ENCODE results near the gene THSD7A.

Gene THSD7A

DNA sequence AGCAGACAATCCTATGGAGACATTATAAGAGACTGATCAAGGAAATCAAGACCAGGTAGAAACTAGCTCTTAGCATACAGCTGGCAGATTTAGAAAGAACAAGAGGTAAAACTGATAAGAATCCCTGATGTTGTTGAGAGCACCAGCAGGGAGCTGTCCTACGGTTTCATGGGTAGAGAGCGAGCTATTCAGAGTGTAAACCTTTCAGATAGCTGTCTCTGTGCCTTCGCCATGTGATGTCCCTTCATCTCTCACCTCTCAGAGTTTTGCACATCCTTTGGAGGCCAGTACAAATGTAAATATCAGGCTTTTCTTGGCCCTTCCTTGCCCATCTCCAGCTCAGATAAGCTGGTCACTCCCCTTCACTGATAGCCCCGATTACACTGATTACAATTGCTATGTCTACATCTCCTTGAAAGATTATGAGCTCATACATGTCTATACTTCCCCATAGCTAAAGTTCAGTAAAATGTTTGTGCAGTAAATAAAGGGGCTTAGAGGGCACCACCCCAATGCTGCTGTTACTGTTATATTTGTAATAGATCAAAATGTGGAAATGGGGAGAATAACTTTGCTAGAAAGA is 21.9 kb downstream of the THSD7A start:
- DNase-seq (ENCODE audit: low spot score), result no peak

DNA sequence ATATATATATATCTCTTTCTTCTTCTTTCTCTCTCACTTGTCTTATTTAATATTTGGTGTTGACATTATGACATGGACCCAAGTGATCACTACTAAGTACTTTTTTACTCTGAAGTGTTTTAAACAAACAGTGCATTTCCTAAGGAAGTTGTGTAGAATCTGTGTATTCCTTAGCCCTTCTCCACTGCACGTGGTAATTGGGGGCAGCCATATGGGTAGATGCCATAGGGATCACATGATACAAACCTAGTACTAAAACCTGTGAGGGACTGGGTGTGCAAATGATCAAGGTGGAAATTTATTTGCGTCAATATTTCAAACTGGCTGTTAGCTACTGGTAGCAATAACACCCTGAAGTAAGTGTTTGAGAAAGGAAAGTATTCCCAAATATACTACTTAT is 25.0 kb downstream of the THSD7A start:
- DNase-seq (ENCODE audit: low spot score), result no peak

DNA sequence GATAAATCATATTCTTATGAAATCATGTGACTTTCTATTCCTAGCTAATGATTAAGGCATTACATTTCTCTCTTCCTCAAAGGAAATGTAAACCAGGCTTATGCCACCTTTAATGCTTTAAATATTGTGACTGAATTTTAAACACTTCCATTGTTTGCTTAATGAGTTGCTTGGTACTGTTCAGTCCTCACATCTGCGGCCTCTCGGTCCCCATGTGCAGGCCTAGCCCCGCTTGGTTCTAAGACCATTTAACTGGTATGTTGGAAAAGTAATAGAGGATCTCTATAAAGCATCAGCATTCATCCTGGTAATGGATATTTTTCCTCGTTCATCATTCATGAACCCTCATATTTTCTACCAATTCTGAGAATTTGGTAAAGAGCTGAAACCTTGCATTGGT is 27.4 kb downstream of the THSD7A start:
- no peak for DNase-seq (ENCODE audit: low spot score)

DNA sequence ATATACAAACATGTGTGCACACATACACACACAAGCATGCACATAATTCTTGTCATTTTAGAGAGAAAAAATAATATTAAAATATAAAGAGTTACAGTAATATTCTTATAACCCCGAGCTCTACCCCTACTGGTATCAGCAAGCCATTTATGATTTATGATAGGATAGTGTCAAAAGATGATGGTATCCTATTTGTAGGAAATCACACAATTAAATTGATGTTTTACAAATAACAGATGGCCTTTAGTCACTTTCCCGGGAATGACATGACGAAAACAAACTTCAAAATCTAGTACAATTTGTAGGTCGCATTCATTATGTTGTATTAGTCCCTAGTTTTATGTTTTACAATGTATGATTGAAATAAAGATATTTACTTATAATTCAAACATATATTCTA is 36.8 kb downstream of the THSD7A start:
- DNase-seq (ENCODE audit: low spot score), result no peak

DNA sequence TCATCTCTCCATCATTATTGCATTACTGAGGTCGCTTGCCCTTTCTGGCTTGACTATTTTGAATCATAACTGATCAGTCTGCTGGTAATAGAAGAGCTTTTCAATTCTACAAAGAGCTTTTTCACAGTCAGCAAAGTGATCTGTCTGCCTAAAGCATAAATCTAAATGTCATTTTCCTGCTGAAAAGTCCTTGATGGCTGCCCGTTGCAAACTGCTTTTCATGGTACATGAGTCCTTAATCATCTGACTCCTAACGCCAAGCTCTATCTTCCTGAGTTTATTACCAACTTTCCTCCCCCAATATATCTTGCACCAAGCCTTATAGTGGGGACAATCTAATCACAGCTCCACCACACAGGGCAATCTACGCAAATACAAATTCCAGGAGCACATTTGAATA is 39.8 kb downstream of the THSD7A start:
- DNase-seq (ENCODE audit: low spot score), result no peak

DNA sequence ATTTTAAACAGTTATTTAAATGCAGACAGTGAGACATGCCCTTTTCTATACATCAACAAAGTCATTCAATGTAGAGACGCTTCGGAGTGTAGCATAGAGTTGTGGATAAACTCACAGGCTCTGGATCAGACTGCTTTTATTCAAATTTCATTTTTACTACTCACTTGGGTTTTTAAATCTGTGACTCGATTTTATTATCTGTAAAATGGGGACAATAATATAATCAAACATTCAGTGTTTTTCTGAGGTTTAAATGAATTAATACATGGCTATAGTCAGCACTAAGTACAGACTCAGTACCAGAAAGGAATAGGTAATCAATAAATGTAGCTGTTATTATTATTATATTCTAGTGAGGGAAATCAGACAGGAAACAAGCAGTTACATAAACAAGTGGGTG is 43.4 kb downstream of the THSD7A start:
- no peak for DNase-seq (ENCODE audit: low spot score)

DNA sequence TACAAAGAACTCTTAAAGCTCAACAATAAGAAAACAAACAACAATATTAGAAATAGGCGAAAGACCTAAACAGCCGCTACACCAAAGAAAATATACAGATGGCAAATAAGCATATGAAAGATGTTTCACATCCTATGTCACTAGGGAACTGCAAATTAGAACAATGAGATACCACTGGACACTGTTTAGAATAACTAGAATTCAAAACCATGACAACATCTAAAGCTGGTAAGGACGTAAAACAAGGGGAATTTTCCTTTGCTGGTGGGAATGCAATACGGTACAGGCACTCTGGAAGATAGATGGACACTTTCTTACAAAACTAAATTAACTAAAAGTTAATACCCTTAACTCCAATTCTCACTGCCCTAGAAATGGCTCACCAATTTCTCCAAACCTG is 44.5 kb downstream of the THSD7A start:
- DNase-seq (ENCODE audit: low spot score), result no peak

DNA sequence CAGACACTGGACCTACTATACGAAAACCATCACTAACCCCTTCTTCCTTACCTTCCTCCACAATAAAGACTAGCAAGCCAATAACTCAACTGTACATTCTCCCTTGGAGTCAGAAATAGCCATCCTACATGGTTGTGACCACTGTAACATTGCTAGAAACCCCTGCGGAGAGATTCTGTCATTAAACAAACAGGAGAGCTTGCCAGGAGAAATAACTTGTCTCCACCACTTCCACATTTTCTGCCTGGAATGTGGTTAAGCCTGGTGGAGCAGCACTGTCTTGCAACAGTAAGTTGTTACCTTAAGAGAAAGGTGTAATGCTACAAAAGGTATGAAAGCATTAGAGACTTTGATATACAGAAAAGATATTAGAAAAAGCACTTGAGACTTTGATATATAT is 45.8 kb downstream of the THSD7A start:
- no peak for DNase-seq (ENCODE audit: low spot score)

DNA sequence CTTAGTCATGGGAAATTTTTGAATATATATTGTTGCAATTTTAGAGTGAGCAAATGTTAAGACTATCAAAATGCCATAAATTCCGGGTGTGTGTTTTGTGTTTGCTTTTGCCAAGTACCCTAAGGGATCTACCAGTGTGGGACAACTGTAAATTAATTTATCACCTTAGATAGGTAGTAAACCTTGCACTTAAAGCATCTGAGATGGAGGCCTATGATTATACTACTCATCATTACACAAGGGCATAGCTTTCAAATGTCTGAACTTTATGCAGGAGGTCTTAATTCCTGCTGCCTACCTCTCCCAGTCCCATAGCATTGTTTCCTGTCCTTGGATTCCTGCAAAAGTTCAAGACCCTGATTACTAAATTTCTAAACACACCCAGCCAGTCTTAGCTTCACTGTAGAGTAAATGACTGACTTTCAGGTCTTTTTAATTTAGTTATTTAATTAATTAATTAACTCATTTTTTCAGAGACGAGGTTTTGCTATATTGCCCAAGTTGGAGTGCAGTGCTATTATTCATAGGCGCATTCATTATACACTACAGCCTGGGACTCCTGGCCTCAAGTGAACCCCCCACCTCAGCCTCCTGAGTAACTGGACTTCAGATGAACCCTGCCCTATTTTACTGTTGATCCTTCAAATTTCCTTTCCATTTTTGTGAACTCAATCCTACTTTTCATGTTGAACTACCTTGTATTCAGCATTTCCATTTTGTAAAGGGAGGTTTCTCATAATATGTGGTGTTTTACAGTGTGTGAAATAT is 47.0 kb downstream of the THSD7A start:
- no peak for DNase-seq (ENCODE audit: low spot score)

DNA sequence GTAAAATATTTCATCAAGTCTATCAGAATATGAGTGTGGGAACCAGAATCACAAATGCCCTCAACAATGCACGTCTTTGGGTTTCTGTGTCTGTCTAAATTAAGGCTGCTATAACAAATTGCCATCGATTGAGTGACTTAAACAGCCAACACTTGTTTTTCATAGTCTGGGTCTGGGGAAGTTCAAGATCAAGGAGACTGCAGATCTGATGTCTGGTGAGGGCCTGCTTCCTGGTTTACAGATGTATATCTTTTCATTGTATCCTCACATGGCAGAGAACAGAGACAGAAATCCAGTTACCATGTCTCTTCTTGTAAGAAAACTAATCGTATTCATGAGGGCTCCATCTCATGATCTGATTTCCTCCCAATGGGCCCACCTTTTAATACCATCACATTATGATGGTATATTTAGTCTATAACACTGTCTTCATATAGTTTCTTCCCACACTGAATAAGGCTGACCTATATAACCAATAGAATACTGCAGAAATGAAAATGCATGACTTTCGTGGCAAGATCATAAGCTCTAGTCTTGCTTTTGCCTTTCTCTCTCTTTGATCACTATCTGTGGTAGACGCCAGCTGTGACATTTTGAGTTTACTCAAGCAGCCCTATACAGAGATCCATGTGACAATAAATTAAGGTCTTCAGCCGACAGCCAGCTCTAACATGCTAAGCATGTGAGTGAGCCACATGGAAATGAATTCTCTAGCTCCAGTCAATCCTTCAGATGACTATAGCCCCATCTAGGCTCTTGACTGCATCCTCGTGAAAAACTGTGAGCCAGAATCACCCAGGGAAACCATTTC is 51.9 kb downstream of the THSD7A start:
- no peak for DNase-seq (ENCODE audit: low spot score)

DNA sequence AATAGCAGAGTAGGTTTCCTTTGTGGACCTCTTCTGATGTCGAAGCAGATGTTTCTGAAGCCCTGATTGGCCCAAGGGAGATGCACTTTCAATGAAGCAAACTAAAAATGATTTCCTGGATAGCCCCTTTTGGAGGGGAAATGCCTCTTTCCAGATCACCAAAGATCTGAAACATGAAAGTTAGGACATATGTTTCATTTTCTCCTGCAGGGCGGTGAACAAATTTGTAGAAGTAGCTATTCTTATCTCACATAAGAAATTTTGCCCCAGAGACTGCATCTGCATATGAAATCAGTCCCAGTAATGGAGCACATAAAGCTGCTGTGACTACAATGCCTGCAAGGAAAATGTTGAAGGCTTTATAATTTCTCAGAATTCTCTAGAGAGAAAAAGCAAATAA is 56.0 kb downstream of the THSD7A start:
- DNase-seq (ENCODE audit: low spot score), result no peak

DNA sequence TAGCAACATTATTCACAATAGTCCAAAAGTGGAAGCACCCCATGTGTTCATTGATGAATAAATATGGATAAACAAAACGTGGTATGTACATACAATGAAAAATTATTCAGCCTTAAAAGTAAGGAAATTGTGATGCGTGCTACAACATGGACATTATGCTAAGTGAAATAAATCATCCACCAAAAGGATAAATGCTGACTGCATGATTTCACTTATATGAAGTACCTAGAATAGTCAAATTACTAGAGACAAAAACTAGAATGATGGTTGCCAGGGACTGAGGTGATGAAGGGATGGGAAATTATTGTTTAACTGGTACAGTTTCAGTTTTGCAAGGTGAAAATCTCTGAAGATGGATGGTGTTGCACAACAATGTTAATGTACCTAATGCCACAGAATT is 56.6 kb downstream of the THSD7A start:
- DNase-seq (ENCODE audit: low spot score), result no peak

DNA sequence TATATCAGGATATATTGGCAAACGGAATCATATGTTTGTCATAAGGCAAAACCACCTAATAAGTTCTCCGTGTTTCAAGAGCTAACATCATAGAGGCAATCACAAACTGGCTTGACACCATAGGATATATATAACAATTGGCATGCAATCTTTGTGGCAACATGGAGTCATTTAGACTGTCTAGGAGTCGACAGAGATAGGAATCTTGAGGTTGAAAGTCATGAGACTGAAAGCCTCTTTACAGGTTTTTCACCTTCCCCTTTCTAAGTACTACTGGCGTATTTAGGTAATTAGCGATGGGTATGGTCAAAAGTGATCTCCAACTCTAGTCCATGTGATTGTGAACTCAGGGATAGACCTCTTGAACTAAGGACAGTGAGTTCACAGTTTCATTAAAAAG is 63.7 kb downstream of the THSD7A start:
- DNase-seq (ENCODE audit: low spot score), result no peak

DNA sequence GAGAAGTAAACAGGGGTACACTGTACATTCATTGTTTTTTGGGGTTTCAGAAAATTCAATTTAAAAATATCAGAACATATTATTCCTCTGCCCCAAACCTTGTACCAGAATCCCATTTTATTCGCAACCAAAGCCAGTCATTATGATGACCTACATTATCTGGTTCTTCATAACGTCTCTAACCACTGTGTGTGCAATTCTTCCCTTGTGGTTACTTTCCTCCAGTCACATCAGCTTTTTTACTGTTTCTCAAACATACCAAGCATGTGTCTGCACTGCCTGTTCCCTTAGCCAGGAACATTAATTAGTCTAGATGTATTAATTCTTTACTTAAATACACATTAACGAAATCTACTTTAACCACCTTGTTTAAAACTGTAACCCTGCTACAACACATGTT is 64.8 kb downstream of the THSD7A start:
- DNase-seq (ENCODE audit: low spot score), result no peak

DNA sequence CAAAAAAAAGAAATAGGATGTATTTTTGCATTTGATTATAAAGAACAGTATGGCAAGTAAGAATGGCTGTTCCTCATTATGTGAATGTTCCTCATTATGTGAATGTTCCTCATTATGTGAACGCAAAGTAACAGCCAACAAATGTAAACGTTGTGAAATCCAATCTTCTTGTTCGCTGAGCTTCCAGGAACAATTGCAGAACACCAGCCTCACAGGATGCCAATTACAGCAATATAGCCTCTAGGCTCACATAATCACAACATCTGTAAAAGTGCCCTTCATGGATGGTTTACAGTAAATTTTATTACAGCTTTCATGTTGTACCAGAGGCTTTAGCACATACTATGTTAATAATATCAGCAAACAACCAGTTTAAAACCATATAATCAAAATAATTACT is 71.6 kb downstream of the THSD7A start:
- no peak for DNase-seq (ENCODE audit: low spot score)

DNA sequence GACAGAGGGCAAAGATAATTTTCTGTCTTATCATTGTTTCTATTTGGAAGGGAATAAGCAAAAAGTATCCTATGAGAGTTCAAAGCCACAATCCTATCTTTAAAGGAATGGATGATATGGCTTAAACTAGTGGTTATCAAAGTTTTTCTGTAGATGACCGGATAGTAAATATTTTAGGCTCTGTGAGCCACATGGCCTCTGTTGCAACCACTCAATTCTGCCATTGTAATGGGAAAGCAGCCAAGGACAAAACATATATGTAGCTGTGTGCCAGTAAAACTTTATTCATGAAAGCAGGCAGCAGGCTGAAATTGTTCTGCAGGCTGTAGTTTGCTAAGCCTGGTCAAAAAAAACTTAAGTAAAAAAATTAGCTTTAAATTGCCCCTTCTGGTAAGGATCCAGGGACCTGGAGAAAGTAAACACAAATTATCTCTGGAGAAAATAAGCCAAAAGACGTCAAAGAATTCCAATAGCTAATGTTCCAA is 73.3 kb downstream of the THSD7A start:
- DNase-seq (ENCODE audit: low spot score), result no peak

DNA sequence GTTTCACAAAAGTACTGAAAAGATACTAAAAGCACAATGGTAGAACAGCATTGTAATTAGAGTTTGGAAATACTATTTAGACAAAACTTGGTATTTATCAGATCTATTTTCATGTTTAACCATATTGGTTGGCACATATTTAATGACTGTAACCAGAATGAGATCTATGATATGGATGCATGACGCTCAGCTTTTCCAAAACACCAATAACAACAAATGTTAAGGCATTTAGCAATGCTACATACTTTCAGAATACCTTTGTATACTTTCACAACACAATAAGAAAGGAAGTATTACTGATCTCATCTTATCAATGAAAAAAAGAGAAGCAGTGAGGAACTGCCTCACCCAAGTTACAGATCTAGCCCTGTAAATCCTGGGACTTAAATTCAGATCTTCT is 74.8 kb downstream of the THSD7A start:
- DNase-seq (ENCODE audit: low spot score), result no peak

DNA sequence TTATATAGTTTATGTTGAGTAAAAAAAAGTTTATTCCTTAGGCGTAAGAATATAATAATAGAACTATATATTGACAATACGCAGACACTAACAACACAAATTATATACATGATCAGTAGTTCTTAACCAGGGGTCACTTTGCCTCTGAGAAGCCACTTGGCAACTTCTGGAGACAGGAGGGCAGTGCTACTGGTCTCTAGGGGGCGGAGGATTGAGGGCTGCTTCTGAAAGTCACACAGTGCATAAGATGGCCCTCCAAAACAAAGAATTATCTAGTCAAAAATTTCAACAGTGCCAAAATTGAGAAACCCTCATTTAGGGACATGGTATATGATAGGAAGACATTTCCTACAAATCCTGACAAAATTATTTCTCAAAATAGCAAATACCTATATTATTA is 77.1 kb downstream of the THSD7A start:
- no peak for DNase-seq (ENCODE audit: low spot score)

DNA sequence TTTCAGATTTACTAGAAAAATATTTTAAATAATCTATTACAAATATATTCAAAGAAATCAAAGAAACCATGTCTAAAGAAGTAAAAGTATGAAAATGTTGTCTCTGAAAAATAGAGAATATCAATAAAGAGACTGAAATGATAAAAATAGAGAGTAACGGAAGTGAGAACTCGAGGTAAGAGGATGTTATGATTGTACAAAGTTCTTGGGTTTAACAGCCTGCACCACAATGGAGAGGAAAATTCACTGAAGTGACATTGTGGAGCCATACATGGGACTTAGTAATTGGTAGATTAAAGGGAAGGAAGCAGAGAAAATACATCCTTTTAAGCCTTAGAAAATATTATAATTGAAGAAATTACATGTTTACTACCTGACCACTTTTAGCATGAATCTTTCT is 77.9 kb downstream of the THSD7A start:
- DNase-seq (ENCODE audit: low spot score), result no peak

DNA sequence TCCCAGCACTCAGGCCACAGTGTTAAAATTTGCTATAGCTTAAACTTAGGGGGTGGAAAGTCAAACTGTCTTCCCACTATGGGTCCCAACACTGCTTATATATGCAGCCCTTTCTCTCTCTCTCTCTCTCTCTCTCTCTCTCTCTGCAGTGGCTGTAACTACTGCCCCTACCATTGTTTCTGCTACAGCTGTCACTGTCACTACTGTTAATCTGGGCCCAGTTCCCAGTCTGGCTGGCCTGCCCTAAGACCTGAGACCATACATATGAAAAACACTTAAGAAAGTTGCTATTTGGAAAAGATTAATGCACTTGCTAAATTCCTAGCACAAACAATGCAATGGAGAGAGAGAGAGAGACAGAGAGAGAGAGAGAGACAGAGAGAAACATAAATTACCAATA is 78.6 kb downstream of the THSD7A start:
- no peak for DNase-seq (ENCODE audit: low spot score)

DNA sequence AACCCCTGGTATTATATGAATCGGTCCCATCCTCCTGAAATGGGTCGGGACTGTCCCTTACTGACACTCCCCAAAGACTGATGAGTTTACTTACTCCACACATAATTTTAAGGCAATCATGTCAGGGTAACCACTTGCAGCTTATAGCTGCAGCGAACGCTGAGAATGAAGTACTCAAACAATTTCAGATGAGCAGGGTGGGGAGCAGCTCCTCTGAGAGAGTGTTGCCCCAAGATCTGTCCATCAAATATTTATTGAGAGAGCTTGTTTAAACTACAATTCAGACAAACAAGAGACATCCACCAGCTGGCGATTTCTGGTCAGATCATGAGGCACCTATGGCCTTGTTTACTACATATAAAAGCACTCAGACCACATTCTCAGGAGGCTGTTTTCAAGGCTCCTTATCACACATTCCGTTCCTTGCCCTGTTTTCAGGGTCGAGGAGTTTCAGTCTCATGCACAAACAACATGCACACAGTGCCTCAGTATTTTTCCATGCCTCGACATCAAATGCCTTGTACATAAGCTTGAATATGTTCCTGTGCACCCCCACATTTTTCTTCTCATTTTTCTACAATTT is 80.1 kb downstream of the THSD7A start:
- no peak for DNase-seq (ENCODE audit: low spot score)

DNA sequence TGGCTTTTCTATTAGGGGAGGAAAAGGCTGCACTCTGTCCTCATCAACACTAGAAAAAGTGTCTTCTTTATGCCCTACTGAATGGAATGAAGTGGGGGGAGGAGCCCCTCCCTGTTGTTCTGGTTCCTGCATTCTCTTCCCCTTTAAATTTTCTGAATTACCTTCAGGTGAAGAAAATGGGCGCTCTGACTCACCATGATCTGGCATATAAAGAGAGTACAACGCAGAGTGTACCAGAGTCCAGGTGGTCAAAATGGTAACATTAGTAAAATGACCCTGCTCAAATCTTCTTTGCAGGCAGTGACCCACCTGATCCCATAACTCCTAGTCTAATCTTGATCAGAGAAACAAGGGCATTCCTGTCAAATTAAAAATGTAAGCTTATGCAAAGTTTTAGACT is 80.7 kb downstream of the THSD7A start:
- DNase-seq (ENCODE audit: low spot score), result no peak

DNA sequence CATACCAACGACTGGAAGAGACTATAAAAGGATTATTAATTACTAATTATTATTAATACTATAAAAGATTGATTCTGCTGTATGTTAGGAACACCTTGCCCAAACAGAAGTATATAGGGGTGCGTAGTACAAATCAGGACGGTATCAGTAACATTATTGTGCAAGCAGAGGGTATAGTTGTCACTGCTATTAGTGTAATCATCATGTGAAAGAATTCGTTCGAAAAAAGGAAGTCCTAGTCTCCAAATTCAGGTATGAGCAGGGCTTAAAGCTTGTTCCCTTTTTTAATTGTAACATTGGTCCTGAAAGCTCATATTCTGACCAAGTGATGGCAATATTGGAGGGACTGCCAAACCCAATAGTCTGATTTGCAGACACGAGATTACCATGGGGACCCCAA is 81.8 kb downstream of the THSD7A start:
- no peak for DNase-seq (ENCODE audit: low spot score)

Data from AG20443 (cell line).